Measurements from ENCODE around the gene CYFIP1.

The CYFIP1 gene

DNA sequence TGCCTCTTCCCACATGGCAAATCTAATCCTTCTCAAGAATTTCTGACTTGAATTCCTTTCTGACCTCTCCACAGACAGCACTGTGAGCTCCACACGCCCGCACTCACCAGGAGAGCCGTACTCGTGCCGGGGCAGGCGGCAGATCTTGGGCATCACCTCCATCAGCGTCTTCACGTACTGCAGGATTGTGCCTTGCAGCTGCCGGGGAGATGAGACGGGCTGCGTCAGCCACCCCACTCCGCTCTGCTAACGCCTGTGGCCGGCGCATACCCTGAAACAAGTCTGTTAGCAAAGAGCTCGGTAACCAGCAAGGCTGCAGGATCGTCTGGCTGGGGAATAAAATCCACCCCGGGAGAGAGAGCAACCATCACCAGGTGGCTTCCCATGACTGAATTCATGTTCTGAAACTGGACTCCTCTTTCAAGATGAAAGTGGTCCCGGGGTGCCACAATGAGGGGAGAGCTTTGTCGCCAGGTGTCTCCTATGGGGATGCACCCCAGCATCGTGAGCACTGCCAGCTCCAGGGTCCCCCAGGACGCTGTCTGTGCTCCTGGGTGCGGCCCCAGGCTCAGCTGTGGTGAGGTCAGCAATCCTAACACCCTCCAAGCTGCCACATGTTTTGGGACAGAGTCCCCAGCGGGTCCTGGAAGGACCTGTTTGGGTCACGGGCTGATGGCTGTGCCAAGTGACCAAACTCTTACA, 98.3 kb downstream of the CYFIP1 start:
- no peak overlapping the region for H3K4me3 ChIP-seq (ENCODE audit: low read depth, low read length)
- no peak for TF ChIP-seq CTCF (IDR thresholded peaks at IDR 0.05; ENCODE audit: low read depth, low read length)

GRCh38 chr15:22880981-22881738, 99.0 kb downstream of the CYFIP1 start:
- H3K4me3 ChIP-seq (ENCODE audit: low read depth, low read length): no peak overlapping the region
- no peak for TF ChIP-seq CTCF (IDR thresholded peaks at IDR 0.05; ENCODE audit: low read depth, low read length)

GRCh38 chr15:22880068-22880980, 99.8 kb downstream of the CYFIP1 start:
- H3K4me3 ChIP-seq (ENCODE audit: low read depth, low read length): no peak overlapping the region
- TF ChIP-seq CTCF (IDR thresholded peaks at IDR 0.05; ENCODE audit: low read depth, low read length): no peak

GRCh38 chr15:22878103-22878502, 102.1 kb downstream of the CYFIP1 start:
- no peak overlapping the region for H3K4me3 ChIP-seq (ENCODE audit: low read depth, low read length)
- TF ChIP-seq CTCF (IDR thresholded peaks at IDR 0.05; ENCODE audit: low read depth, low read length): no peak

GRCh38 chr15:22877607-22878006, 102.6 kb downstream of the CYFIP1 start:
- H3K4me3 ChIP-seq (ENCODE audit: low read depth, low read length): no peak overlapping the region
- TF ChIP-seq CTCF (IDR thresholded peaks at IDR 0.05; ENCODE audit: low read depth, low read length): no peak

- no peak for TF ChIP-seq CTCF (IDR thresholded peaks at IDR 0.05; ENCODE audit: low read depth, low read length)
- H3K4me3 ChIP-seq (ENCODE audit: low read depth, low read length): no peak overlapping the region
These were observed 103.1 kb downstream of the CYFIP1 start for GRCh38 chr15:22877117-22877516.
